HL-60 (cell line): Measurements from ENCODE around the gene B4GALNT1.
"Not testable (repeated sequence)": the region's sequence is repeated elsewhere in the genome, so short reads cannot be mapped to it uniquely, and the experiment has no call there.

Experiments used
- DNase-seq, 2 experiments: peaks; one replicate each; pipeline ENCODE4 v3.0.0-alpha.2; 2010 to 2020; ENCODE audit warnings: low read depth in 1 of 2, low spot score in 1 of 2
- H3K27ac ChIP-seq: fragments of 250-450 bp; sonication (Bioruptor Pico); replicated peaks from 2 replicates; pipeline ENCODE4 v1.5.1; 2020; ENCODE audit warnings: mild to moderate bottlenecking, moderate library complexity
- H3K27me3 ChIP-seq: fragments of 250-450 bp; sonication (Bioruptor Pico); 2 replicates; pipeline ENCODE4 v1.5.1; 2021; ENCODE audit warnings: mild to moderate bottlenecking, moderate library complexity; ENCODE audit not compliant: insufficient read depth, poor library complexity, severe bottlenecking
- H3K4me3 ChIP-seq: replicated peaks from 2 replicates; pipeline ENCODE4 v1.5.1; 2011; ENCODE audit warnings: mild to moderate bottlenecking, control low read depth, low read length; ENCODE audit not compliant: insufficient read depth
- CTCF ChIP-seq: IDR thresholded peaks from one replicate; pipeline ENCODE4 v1.5.1; 2011; ENCODE audit warnings: low read length, control low read depth, inconsistent platforms; ENCODE audit not compliant: insufficient read depth
- GABPA ChIP-seq: IDR thresholded peaks from 2 replicates; pipeline ENCODE4 v1.6.1; 2012; ENCODE audit warnings: low read depth
- POLR2AphosphoS5 ChIP-seq: IDR thresholded peaks from 2 replicates; pipeline ENCODE4 v1.6.1; 2012; ENCODE audit warnings: low read depth
- REST ChIP-seq: IDR thresholded peaks from 2 replicates; pipeline ENCODE4 v1.6.1; 2012; ENCODE audit warnings: low read depth; ENCODE audit not compliant: insufficient replicate concordance
- SPI1 ChIP-seq: IDR thresholded peaks from 2 replicates; pipeline ENCODE4 v1.6.1; 2012; ENCODE audit warnings: low read depth, mild to moderate bottlenecking, borderline replicate concordance

B4GALNT1 gene

GRCh38 chr12:57637364-57637763 lies 4.4 kb upstream of the B4GALNT1 start:
- no peak overlapping the region for H3K4me3 ChIP-seq
- no peak for TF ChIP-seq POLR2AphosphoS5
- TF ChIP-seq SPI1, result no peak
- TF ChIP-seq REST, result no peak
- no peak for TF ChIP-seq GABPA
- TF ChIP-seq CTCF, result no peak
- H3K27ac ChIP-seq, result no peak overlapping the region
- H3K27me3 ChIP-seq, result peaks cover 7% of the 10 kb centered on the region
- no peak for DNase-seq

- H3K27me3 ChIP-seq, result peaks cover 13% of the 10 kb centered on the region
- not testable (repeated sequence) for H3K27ac ChIP-seq, DNase-seq, H3K4me3 ChIP-seq
These were observed 3.7 kb upstream of the B4GALNT1 start for GRCh38 chr12:57636731-57637130.

- Histone ChIP-seq H3K4me3 (peak overlapping the region; percentile 42), H3K27me3 (peaks cover 45% of the 10 kb centered on the region), H3K27ac (no peak overlapping the region)
- TF ChIP-seq POLR2AphosphoS5, result no peak
- TF ChIP-seq REST, result no peak
- TF ChIP-seq SPI1, result no peak
- no peak for TF ChIP-seq GABPA
- TF ChIP-seq CTCF, result no peak
- DNase-seq, result no peak
These were observed 686 bp downstream of the B4GALNT1 start for GRCh38 chr12:57632073-57632957.

GRCh38 chr12:57631566-57632072 lies 1.4 kb downstream of the B4GALNT1 start:
- no peak overlapping the region for H3K4me3 ChIP-seq
- H3K27ac ChIP-seq, result no peak overlapping the region
- H3K27me3 ChIP-seq, result peaks cover 52% of the 10 kb centered on the region
- TF ChIP-seq POLR2AphosphoS5 (no peak), REST (no peak), SPI1 (no peak), GABPA (no peak), CTCF (no peak)
- no peak for DNase-seq
